Astrocyte (in vitro differentiated cells and primary cell): ENCODE data around the gene SH3BP2. TPM values are rescaled to one million over a fixed set of nuclear protein-coding genes. Genes with fewer than 3 reads are reported as not detected.

Source experiments
- DNase-seq: peaks from one replicate; pipeline ENCODE4 v3.0.0-alpha.2; 2010; ENCODE audit warnings: low read depth
- FAIRE-seq: peaks from 2 replicates; lab custom pipeline; 2011; peaks lifted over from hg19 to GRCh38; lab: Jason Lieb, UNC
- H2AFZ ChIP-seq: 2 replicates; pipeline ENCODE4 v1.6.0; 2012; ENCODE audit warnings: low read depth, low read length, inconsistent platforms
- H3K27ac ChIP-seq: 2 replicates; pipeline ENCODE4 v1.5.1; 2011; ENCODE audit warnings: low read depth, low read length, inconsistent platforms
- H3K27me3 ChIP-seq: 2 replicates; pipeline ENCODE4 v1.6.0; 2011; ENCODE audit warnings: low read length, inconsistent platforms; ENCODE audit not compliant: insufficient read depth
- H3K36me3 ChIP-seq: 2 replicates; pipeline ENCODE4 v1.5.1; 2011; ENCODE audit warnings: low read length, inconsistent platforms; ENCODE audit not compliant: insufficient read depth
- H3K4me1 ChIP-seq: 2 replicates; pipeline ENCODE4 v1.5.1; 2011; ENCODE audit warnings: low read length, inconsistent platforms; ENCODE audit not compliant: insufficient read depth
- H3K4me2 ChIP-seq: 2 replicates; pipeline ENCODE4 v1.6.0; 2012; ENCODE audit warnings: low read length, inconsistent platforms
- H3K4me3 ChIP-seq: 2 replicates; pipeline ENCODE4 v1.5.1; 2011; ENCODE audit warnings: low read depth, mild to moderate bottlenecking, low read length, inconsistent platforms; ENCODE audit not compliant: insufficient read depth
- H3K79me2 ChIP-seq: 2 replicates; pipeline ENCODE4 v1.6.0; 2012; ENCODE audit warnings: mild to moderate bottlenecking, low read length, inconsistent platforms; ENCODE audit not compliant: insufficient read depth
- H3K9ac ChIP-seq: 2 replicates; pipeline ENCODE4 v1.6.0; 2012; ENCODE audit warnings: mild to moderate bottlenecking, low read length, inconsistent platforms
- H3K9me3 ChIP-seq: 2 replicates; pipeline ENCODE4 v1.5.1; 2012; ENCODE audit warnings: low read depth, mild to moderate bottlenecking, low read length, inconsistent platforms; ENCODE audit not compliant: insufficient read depth
- H4K20me1 ChIP-seq: 2 replicates; pipeline ENCODE4 v1.6.0; 2012; ENCODE audit warnings: low read length, inconsistent platforms; ENCODE audit not compliant: insufficient read depth
- H3K27ac Mint-ChIP-seq: one replicate; pipeline ENCODE4 v1.8.0; 2021; ENCODE audit warnings: mild to moderate bottlenecking, mixed read lengths; ENCODE audit not compliant: unreplicated experiment
- H3K27me3 Mint-ChIP-seq: one replicate; pipeline ENCODE4 v1.8.0; 2021; ENCODE audit warnings: low read depth, mixed read lengths; ENCODE audit not compliant: unreplicated experiment
- H3K36me3 Mint-ChIP-seq: one replicate; pipeline ENCODE4 v1.8.0; 2021; ENCODE audit warnings: low read depth, mixed read lengths; ENCODE audit not compliant: unreplicated experiment
- H3K4me1 Mint-ChIP-seq: one replicate; pipeline ENCODE4 v1.8.0; 2021; ENCODE audit warnings: low read depth, mixed read lengths; ENCODE audit not compliant: unreplicated experiment
- H3K4me3 Mint-ChIP-seq: one replicate; pipeline ENCODE4 v1.8.0; 2021; ENCODE audit warnings: mild to moderate bottlenecking, moderate library complexity, mixed read lengths; ENCODE audit not compliant: unreplicated experiment
- H3K9me3 Mint-ChIP-seq: one replicate; pipeline ENCODE4 v1.8.0; 2021; ENCODE audit warnings: mild to moderate bottlenecking, mixed read lengths; ENCODE audit not compliant: unreplicated experiment
- CTCF ChIP-seq: IDR thresholded peaks from 2 replicates; pipeline ENCODE4 v1.5.1; 2011; ENCODE audit warnings: low read depth, mild to moderate bottlenecking, inconsistent platforms, low read length, moderate library complexity; ENCODE audit not compliant: insufficient read depth
- EZH2 ChIP-seq: IDR thresholded peaks from 2 replicates; pipeline ENCODE4 v1.6.1; 2012; ENCODE audit warnings: mild to moderate bottlenecking, low read length, inconsistent platforms; ENCODE audit not compliant: insufficient read depth
- total RNA-seq: library from RNA; stranded (reverse); gene quantifications from 2 replicates; pipeline ENCODE4 v1.2.1, GENCODE V29; 2021

The SH3BP2 gene
- total RNA-seq, 1 donor from 2014 or later: 33.7 TPM

- H4K20me1 ChIP-seq: peaks cover 33% of the 10 kb centered on the region
- H3K4me3 ChIP-seq: peak overlapping the region; percentile 71
- TF ChIP-seq EZH2: no peak
- TF ChIP-seq CTCF: no peak
- no peak overlapping the region for H3K27ac Mint-ChIP-seq
- H3K9me3 Mint-ChIP-seq: peaks cover 11% of the 10 kb centered on the region
- H2AFZ ChIP-seq: peak overlapping the region; percentile 37
- H3K27me3 Mint-ChIP-seq: no peaks in the 10 kb centered on the region
- H3K27ac ChIP-seq: peak overlapping the region; percentile 42
- peaks cover 4% of the 10 kb centered on the region for H3K9me3 ChIP-seq
- peaks cover 52% of the 10 kb centered on the region for H3K79me2 ChIP-seq
- FAIRE-seq (no peak), DNase-seq (no peak)
- peaks cover 2% of the 10 kb centered on the region for H3K36me3 ChIP-seq
- no peaks in the 10 kb centered on the region for H3K4me1 Mint-ChIP-seq
- peaks cover 4% of the 10 kb centered on the region for H3K4me1 ChIP-seq
- peak overlapping the region; percentile 80 for H3K4me3 Mint-ChIP-seq
- peaks cover 12% of the 10 kb centered on the region for H3K36me3 Mint-ChIP-seq
- H3K27me3 ChIP-seq: no peaks in the 10 kb centered on the region
- H3K9ac ChIP-seq: peak overlapping the region; percentile 85
- H3K4me2 ChIP-seq: peak overlapping the region; percentile 88
Observed at GRCh38 chr4:2818351-2818939, 25.6 kb downstream of the SH3BP2 start.

GRCh38 chr4:2819244-2820215 is 26.6 kb downstream of the SH3BP2 start:
- Mint-ChIP-seq H3K9me3 (peaks cover 11% of the 10 kb centered on the region), H3K27ac (no peak overlapping the region), H3K36me3 (peaks cover 11% of the 10 kb centered on the region), H3K4me1 (no peaks in the 10 kb centered on the region), H3K27me3 (no peaks in the 10 kb centered on the region), H3K4me3 (peak overlapping the region; percentile 80)
- TF ChIP-seq EZH2 (no peak), CTCF (no peak)
- Histone ChIP-seq H2AFZ (no peak overlapping the region), H3K4me2 (peak overlapping the region; percentile 88), H3K79me2 (peaks cover 48% of the 10 kb centered on the region), H3K9me3 (peaks cover 4% of the 10 kb centered on the region), H3K36me3 (peaks cover 2% of the 10 kb centered on the region), H3K27me3 (no peaks in the 10 kb centered on the region), H4K20me1 (peaks cover 41% of the 10 kb centered on the region), H3K4me3 (peak overlapping the region; percentile 71), H3K9ac (peak overlapping the region; percentile 85), H3K27ac (no peak overlapping the region), H3K4me1 (peaks cover 4% of the 10 kb centered on the region)
- no peak for DNase-seq
- FAIRE-seq: no peak
